Fibroblast of lung (primary cell): ENCODE measurements around the gene PPP1R16B. TPM values are rescaled to one million over a fixed set of nuclear protein-coding genes. Genes with fewer than 3 reads are reported as not detected.

Experiments
- DNase-seq, 2 donors: peaks; one replicate each; pipeline versions ENCODE4 v3.0.0 to v3.0.0-alpha.2; 2010; ENCODE audit warnings: low read depth in 2 of 2
- H2AFZ ChIP-seq: 2 replicates; pipeline ENCODE4 v1.5.1; 2012; ENCODE audit warnings: low read length, control low read depth, inconsistent platforms
- H3K27ac ChIP-seq: 2 replicates; pipeline ENCODE4 v1.5.1; 2011; ENCODE audit warnings: low read length, control low read depth; ENCODE audit not compliant: insufficient read depth
- H3K27me3 ChIP-seq: 2 replicates; pipeline ENCODE4 v1.5.1; 2011; ENCODE audit warnings: mild to moderate bottlenecking, low read length; ENCODE audit not compliant: control insufficient read depth, insufficient read depth
- H3K36me3 ChIP-seq: 2 replicates; pipeline ENCODE4 v1.5.1; 2011; ENCODE audit warnings: low read length; ENCODE audit not compliant: control insufficient read depth, insufficient read depth
- H3K4me1 ChIP-seq: 2 replicates; pipeline ENCODE4 v1.5.1; 2011; ENCODE audit warnings: low read length; ENCODE audit not compliant: control insufficient read depth, insufficient read depth; ENCODE audit errors: extremely low read depth
- H3K4me2 ChIP-seq: 2 replicates; pipeline ENCODE4 v1.5.1; 2011; ENCODE audit warnings: low read length, control low read depth; ENCODE audit not compliant: insufficient read depth; ENCODE audit errors: extremely low read depth
- H3K4me3 ChIP-seq, 4 experiments: fragments of 200-600 bp in 1 of 4; sonication (generic) in 1 of 4; replicated peaks in 1 of 4; 2 replicates each; pipeline ENCODE4 v1.5.1; 2011 to 2016; ENCODE audit warnings: low read length in 4 of 4, low read depth in 3 of 4, mild to moderate bottlenecking in 3 of 4, control low read depth in 2 of 4, inconsistent platforms in 1 of 4, mixed read lengths in 1 of 4; ENCODE audit not compliant: insufficient read depth in 1 of 4; ENCODE audit errors: control extremely low read depth in 1 of 4
- H3K79me2 ChIP-seq: 2 replicates; pipeline ENCODE4 v1.5.1; 2012; ENCODE audit warnings: mild to moderate bottlenecking, low read length, inconsistent platforms; ENCODE audit not compliant: control insufficient read depth, insufficient read depth
- H3K9ac ChIP-seq: 2 replicates; pipeline ENCODE4 v1.5.1; 2011; ENCODE audit warnings: mild to moderate bottlenecking, low read length, control low read depth; ENCODE audit not compliant: insufficient read depth
- H3K9me3 ChIP-seq: 2 replicates; pipeline ENCODE4 v1.5.1; 2012; ENCODE audit warnings: low read depth, low read length; ENCODE audit not compliant: control insufficient read depth, insufficient read depth
- H4K20me1 ChIP-seq: 2 replicates; pipeline ENCODE4 v1.5.1; 2011; ENCODE audit warnings: low read length; ENCODE audit not compliant: control insufficient read depth, insufficient read depth; ENCODE audit errors: extremely low read depth
- CTCF ChIP-seq, 2 donors: IDR thresholded peaks in 1 of 2; conservative IDR thresholded peaks in 1 of 2; 1 replicate in 1 of 2; 2 replicates in 1 of 2; pipeline ENCODE4 v1.5.1; 2011 to 2012; ENCODE audit warnings: low read length in 2 of 2, control low read depth in 1 of 2, inconsistent platforms in 1 of 2, low read depth in 1 of 2, mild to moderate bottlenecking in 1 of 2
- EZH2 ChIP-seq: IDR thresholded peaks from 2 replicates; pipeline ENCODE4 v1.5.1; 2012; ENCODE audit warnings: low read length, control low read depth, mild to moderate bottlenecking; ENCODE audit errors: missing control alignments
- polyA plus RNA-seq, 2 donors: library from polyadenylated mRNA; depleted of rRNA in 1 of 2; stranded (reverse) in 1 of 2; unstranded in 1 of 2; fragments of >200 nt; gene quantifications; 2 replicates each; pipeline ENCODE4 v1.2.1, GENCODE V29; 2011 to 2012; ENCODE audit warnings: missing spikeins in 1 of 2
- total RNA-seq: library from RNA; depleted of rRNA; stranded (reverse); fragments of >200 nt; gene quantifications from 2 replicates; pipeline ENCODE4 v1.2.1, GENCODE V29; 2014

PPP1R16B gene
- total and polyA plus RNA-seq, 2 donors (not counting 1 experiment from before 2014, with no cell fraction given), result under 0.01 TPM; not detected in 1

GRCh38 chr20:38880952-38881735, 75.6 kb downstream of the PPP1R16B start:
- no peaks in the 10 kb centered on the region for H3K36me3 ChIP-seq
- peaks cover 2% of the 10 kb centered on the region for H3K27me3 ChIP-seq
- H3K27ac ChIP-seq, result no peak overlapping the region
- TF ChIP-seq EZH2 (no peak), CTCF (conservative IDR thresholded peaks at IDR 0.05 in 1 of 2, IDR thresholded peaks at IDR 0.05 in 1 of 2; ENCODE audit: low read depth in 1 of 2, low read length in 2 of 2) (no peak)
- H3K9me3 ChIP-seq, result no peaks in the 10 kb centered on the region
- H4K20me1 ChIP-seq, result no peaks in the 10 kb centered on the region
- no peak overlapping the region for H3K4me2 ChIP-seq
- no peaks in the 10 kb centered on the region for H3K4me1 ChIP-seq
- H3K9ac ChIP-seq, result no peak overlapping the region
- DNase-seq, result no peak
- no peaks in the 10 kb centered on the region for H3K79me2 ChIP-seq
- H2AFZ ChIP-seq, result no peak overlapping the region
- no peak overlapping the region for H3K4me3 ChIP-seq

- H3K4me3 ChIP-seq, result no peak overlapping the region
- no peak overlapping the region for H3K27ac ChIP-seq
- H3K4me1 ChIP-seq, result no peaks in the 10 kb centered on the region
- peaks cover 2% of the 10 kb centered on the region for H3K27me3 ChIP-seq
- no peak overlapping the region for H3K9ac ChIP-seq
- no peak for DNase-seq
- no peaks in the 10 kb centered on the region for H4K20me1 ChIP-seq
- no peak for TF ChIP-seq EZH2
- TF ChIP-seq CTCF (conservative IDR thresholded peaks at IDR 0.05 in 1 of 2, IDR thresholded peaks at IDR 0.05 in 1 of 2; ENCODE audit: low read depth in 1 of 2, low read length in 2 of 2), result no peak
- no peaks in the 10 kb centered on the region for H3K36me3 ChIP-seq
- no peaks in the 10 kb centered on the region for H3K9me3 ChIP-seq
- H3K4me2 ChIP-seq, result no peak overlapping the region
- no peaks in the 10 kb centered on the region for H3K79me2 ChIP-seq
- H2AFZ ChIP-seq, result no peak overlapping the region
Measured at GRCh38 chr20:38881806-38882440, 76.4 kb downstream of the PPP1R16B start.

- Histone ChIP-seq H3K27ac (no peak overlapping the region), H3K36me3 (no peaks in the 10 kb centered on the region), H3K79me2 (no peaks in the 10 kb centered on the region), H2AFZ (no peak overlapping the region), H3K4me1 (no peaks in the 10 kb centered on the region), H3K4me3 (no peak overlapping the region), H3K9ac (no peak overlapping the region), H3K27me3 (peaks cover 2% of the 10 kb centered on the region), H3K4me2 (no peak overlapping the region), H3K9me3 (no peaks in the 10 kb centered on the region), H4K20me1 (no peaks in the 10 kb centered on the region)
- no peak for DNase-seq
- TF ChIP-seq CTCF (conservative IDR thresholded peaks at IDR 0.05 in 1 of 2, IDR thresholded peaks at IDR 0.05 in 1 of 2; ENCODE audit: low read depth in 1 of 2, low read length in 2 of 2) (no peak), EZH2 (no peak)
Measured at GRCh38 chr20:38882600-38882999, 77.1 kb downstream of the PPP1R16B start.
